Measurements from ENCODE around the gene TIMP2. TPM values are rescaled to one million over a fixed set of nuclear protein-coding genes. Genes with fewer than 3 reads are reported as not detected.
A peak's percentile ranks its signal among the peaks of the same experiment; 100 is the strongest.

TIMP2 gene
- total and polyA plus RNA-seq, 4 donors: 203 to 732 (median 577) TPM

- Histone ChIP-seq H3K4me3 (ENCODE audit: low read length in 2 of 2) (no peak overlapping the region), H3K27me3 (ENCODE audit: control insufficient read depth in 1 of 2, insufficient read depth in 2 of 2, low read length in 1 of 2) (no peaks in the 10 kb centered on the region), H3K9me3 (ENCODE audit: control insufficient read depth, low read length) (no peaks in the 10 kb centered on the region), H3K36me3 (ENCODE audit: control insufficient read depth in 1 of 2, insufficient read depth in 2 of 2, low read length in 1 of 2) (peaks cover 0 to 2% of the 10 kb centered on the region in 2 donors), H3K4me1 (ENCODE audit: control insufficient read depth in 1 of 2, insufficient read depth in 2 of 2, low read length in 2 of 2) (no peaks in the 10 kb centered on the region), H3K27ac (ENCODE audit: low read depth in 1 of 2, low read length in 2 of 2) (no peak overlapping the region)
- 17 to 25% methylated on average over 19 of the region's 19 CpGs for WGBS, 2 donors
- intact Hi-C loops (cut with DNase I): loop anchor here (1.0 to 5.0 kb wide), 4 partner anchors 56 to 106 kb away; no protein-coding TSS in a partner anchor
- peak; percentile 69 for ATAC-seq (ENCODE audit: low FRiP score)
- peak; percentile 87 to 92 for DNase-seq
These were observed 59.4 kb downstream of the TIMP2 start for GRCh38 chr17:78865682-78866390.

- intact Hi-C loops (cut with DNase I): no loop called here
- Histone ChIP-seq H3K4me1 (ENCODE audit: control insufficient read depth in 1 of 2, insufficient read depth in 2 of 2, low read length in 2 of 2) (no peaks in the 10 kb centered on the region), H3K27me3 (ENCODE audit: control insufficient read depth in 1 of 2, insufficient read depth in 2 of 2, low read length in 1 of 2) (no peaks in the 10 kb centered on the region), H3K27ac (ENCODE audit: low read depth in 1 of 2, low read length in 2 of 2) (no peak overlapping the region), H3K9me3 (ENCODE audit: control insufficient read depth, low read length) (no peaks in the 10 kb centered on the region), H3K36me3 (ENCODE audit: control insufficient read depth in 1 of 2, insufficient read depth in 2 of 2, low read length in 1 of 2) (peaks cover 0 to 2% of the 10 kb centered on the region in 2 donors), H3K4me3 (ENCODE audit: low read length in 2 of 2) (no peak overlapping the region)
- WGBS, 2 donors: 63 to 72% methylated on average over 1 of the region's 1 CpG
- DNase-seq: no peak
- no peak for ATAC-seq (ENCODE audit: low FRiP score)
These were observed 61.1 kb downstream of the TIMP2 start for GRCh38 chr17:78864117-78864516.

GRCh38 chr17:78862073-78863023, 62.8 kb downstream of the TIMP2 start:
- intact Hi-C loops (cut with DNase I): no loop called here
- Histone ChIP-seq H3K27ac (ENCODE audit: low read depth in 1 of 2, low read length in 2 of 2) (peak overlapping the region; percentile 63 to 82), H3K4me1 (ENCODE audit: control insufficient read depth in 1 of 2, insufficient read depth in 2 of 2, low read length in 2 of 2) (no peaks in the 10 kb centered on the region), H3K4me3 (ENCODE audit: low read length in 2 of 2) (no peak overlapping the region), H3K9me3 (ENCODE audit: control insufficient read depth, low read length) (no peaks in the 10 kb centered on the region), H3K36me3 (ENCODE audit: control insufficient read depth in 1 of 2, insufficient read depth in 2 of 2, low read length in 1 of 2) (peaks cover 0 to 2% of the 10 kb centered on the region in 2 donors), H3K27me3 (ENCODE audit: control insufficient read depth in 1 of 2, insufficient read depth in 2 of 2, low read length in 1 of 2) (no peaks in the 10 kb centered on the region)
- peak; percentile 94 for ATAC-seq (ENCODE audit: low FRiP score)
- 29 to 33% methylated on average over 17 of the region's 17 CpGs for WGBS, 2 donors
- peak; percentile 95 to 96 for DNase-seq

GRCh38 chr17:78861229-78861628, 64.0 kb downstream of the TIMP2 start:
- Histone ChIP-seq H3K4me1 (ENCODE audit: control insufficient read depth in 1 of 2, insufficient read depth in 2 of 2, low read length in 2 of 2) (no peaks in the 10 kb centered on the region), H3K27me3 (ENCODE audit: control insufficient read depth in 1 of 2, insufficient read depth in 2 of 2, low read length in 1 of 2) (no peaks in the 10 kb centered on the region), H3K36me3 (ENCODE audit: control insufficient read depth in 1 of 2, insufficient read depth in 2 of 2, low read length in 1 of 2) (no peaks in the 10 kb centered on the region), H3K4me3 (ENCODE audit: low read length in 2 of 2) (no peak overlapping the region), H3K9me3 (ENCODE audit: control insufficient read depth, low read length) (no peaks in the 10 kb centered on the region), H3K27ac (ENCODE audit: low read depth in 1 of 2, low read length in 2 of 2) (peak overlapping the region; percentile 73 to 87)
- ATAC-seq (ENCODE audit: low FRiP score) (no peak), DNase-seq (no peak)
- intact Hi-C loops (cut with DNase I): no loop called here
- WGBS, 2 donors: 85% methylated on average over 3 to 4 of the region's 4 CpGs

GRCh38 chr17:78859051-78859450, 66.1 kb downstream of the TIMP2 start:
- Histone ChIP-seq H3K4me1 (ENCODE audit: control insufficient read depth in 1 of 2, insufficient read depth in 2 of 2, low read length in 2 of 2) (no peaks in the 10 kb centered on the region), H3K27ac (ENCODE audit: low read depth in 1 of 2, low read length in 2 of 2) (no peak overlapping the region), H3K27me3 (ENCODE audit: control insufficient read depth in 1 of 2, insufficient read depth in 2 of 2, low read length in 1 of 2) (no peaks in the 10 kb centered on the region), H3K36me3 (ENCODE audit: control insufficient read depth in 1 of 2, insufficient read depth in 2 of 2, low read length in 1 of 2) (peaks cover 0 to 5% of the 10 kb centered on the region in 2 donors), H3K4me3 (ENCODE audit: low read length in 2 of 2) (no peak overlapping the region), H3K9me3 (ENCODE audit: control insufficient read depth, low read length) (no peaks in the 10 kb centered on the region)
- DNase-seq (no peak), ATAC-seq (ENCODE audit: low FRiP score) (no peak)
- WGBS, 2 donors: 85 to 87% methylated on average over 4 of the region's 4 CpGs
- intact Hi-C loops (cut with DNase I): no loop called here

- DNase-seq (no peak), ATAC-seq (ENCODE audit: low FRiP score) (no peak)
- Histone ChIP-seq H3K27ac (ENCODE audit: low read depth in 1 of 2, low read length in 2 of 2) (no peak overlapping the region), H3K27me3 (ENCODE audit: control insufficient read depth in 1 of 2, insufficient read depth in 2 of 2, low read length in 1 of 2) (no peaks in the 10 kb centered on the region), H3K4me3 (ENCODE audit: low read length in 2 of 2) (no peak overlapping the region), H3K4me1 (ENCODE audit: control insufficient read depth in 1 of 2, insufficient read depth in 2 of 2, low read length in 2 of 2) (no peaks in the 10 kb centered on the region), H3K9me3 (ENCODE audit: control insufficient read depth, low read length) (no peaks in the 10 kb centered on the region), H3K36me3 (ENCODE audit: control insufficient read depth in 1 of 2, insufficient read depth in 2 of 2, low read length in 1 of 2) (peaks cover 0 to 7% of the 10 kb centered on the region in 2 donors)
- WGBS, 2 donors: 89 to 94% methylated on average over 14 of the region's 14 CpGs
- intact Hi-C loops (cut with DNase I): no loop called here
These were observed 67.9 kb downstream of the TIMP2 start for GRCh38 chr17:78857266-78857665.

GRCh38 chr17:78855561-78856165, 69.5 kb downstream of the TIMP2 start:
- intact Hi-C loops (cut with DNase I): no loop called here
- Histone ChIP-seq H3K36me3 (ENCODE audit: control insufficient read depth in 1 of 2, insufficient read depth in 2 of 2, low read length in 1 of 2) (peaks cover 0 to 7% of the 10 kb centered on the region in 2 donors), H3K9me3 (ENCODE audit: control insufficient read depth, low read length) (no peaks in the 10 kb centered on the region), H3K4me3 (ENCODE audit: low read length in 2 of 2) (no peak overlapping the region), H3K4me1 (ENCODE audit: control insufficient read depth in 1 of 2, insufficient read depth in 2 of 2, low read length in 2 of 2) (no peaks in the 10 kb centered on the region), H3K27ac (ENCODE audit: low read depth in 1 of 2, low read length in 2 of 2) (no peak overlapping the region), H3K27me3 (ENCODE audit: control insufficient read depth in 1 of 2, insufficient read depth in 2 of 2, low read length in 1 of 2) (no peaks in the 10 kb centered on the region)
- WGBS, 2 donors: 90 to 91% methylated on average over 25 of the region's 25 CpGs
- DNase-seq: no peak
- ATAC-seq (ENCODE audit: low FRiP score): peak; percentile 57

GRCh38 chr17:78854508-78854907, 70.7 kb downstream of the TIMP2 start:
- ATAC-seq (ENCODE audit: low FRiP score): no peak
- no peak for DNase-seq
- intact Hi-C loops (cut with DNase I): no loop called here
- Histone ChIP-seq H3K27ac (ENCODE audit: low read depth in 1 of 2, low read length in 2 of 2) (no peak overlapping the region), H3K9me3 (ENCODE audit: control insufficient read depth, low read length) (no peaks in the 10 kb centered on the region), H3K36me3 (ENCODE audit: control insufficient read depth in 1 of 2, insufficient read depth in 2 of 2, low read length in 1 of 2) (peaks cover 0 to 7% of the 10 kb centered on the region in 2 donors), H3K4me1 (ENCODE audit: control insufficient read depth in 1 of 2, insufficient read depth in 2 of 2, low read length in 2 of 2) (no peaks in the 10 kb centered on the region), H3K4me3 (ENCODE audit: low read length in 2 of 2) (no peak overlapping the region), H3K27me3 (ENCODE audit: control insufficient read depth in 1 of 2, insufficient read depth in 2 of 2, low read length in 1 of 2) (no peaks in the 10 kb centered on the region)
- WGBS, 2 donors: 66 to 75% methylated on average over 7 to 9 of the region's 9 CpGs
